WTC11 (cell line): Measurements from ENCODE around the gene EPHA1.

ENCODE experiments used
- CBFB ChIP-seq: sonication (generic); formaldehyde crosslinking; IDR thresholded peaks from 2 replicates; pipeline ENCODE4 v1.8.1; 2022; ENCODE audit warnings: mild to moderate bottlenecking, low read depth, missing genetic modification reagents
- CREB1 ChIP-seq: sonication (generic); formaldehyde crosslinking; IDR thresholded peaks from 2 replicates; pipeline ENCODE4 v1.8.0; 2023; ENCODE audit warnings: mild to moderate bottlenecking, missing genetic modification reagents
- CTCF ChIP-seq: fragments of 200-600 bp; IDR thresholded peaks from 2 replicates; pipeline ENCODE4 v1.8.0; 2022; ENCODE audit warnings: antibody characterized with exemption
- E2F5 ChIP-seq: sonication (generic); formaldehyde crosslinking; IDR thresholded peaks from 2 replicates; pipeline ENCODE4 v1.8.1; 2022; ENCODE audit warnings: mild to moderate bottlenecking, moderate library complexity, missing genetic modification reagents
- HMGA2 ChIP-seq: fragments of 250-450 bp; sonication (Bioruptor Pico); IDR thresholded peaks from 2 replicates; pipeline ENCODE4 v1.4.0; 2021; ENCODE audit warnings: mild to moderate bottlenecking, moderate library complexity
- IRF2 ChIP-seq: sonication (generic); formaldehyde crosslinking; IDR thresholded peaks from 2 replicates; pipeline ENCODE4 v1.8.0; 2022; ENCODE audit warnings: low read depth, missing genetic modification reagents, borderline replicate concordance
- NR3C1 ChIP-seq: sonication (generic); formaldehyde crosslinking; conservative IDR thresholded peaks from 2 replicates; pipeline ENCODE4 v1.8.1; 2023; ENCODE audit warnings: low read depth, mild to moderate bottlenecking, missing genetic modification reagents
- SMAD3 ChIP-seq: sonication (generic); formaldehyde crosslinking; IDR thresholded peaks from 2 replicates; pipeline ENCODE4 v1.8.0; 2022; ENCODE audit warnings: missing genetic modification reagents, mild to moderate bottlenecking, borderline replicate concordance
- TEAD4 ChIP-seq: sonication (generic); formaldehyde crosslinking; IDR thresholded peaks from 2 replicates; pipeline ENCODE4 v1.8.0; 2022; ENCODE audit warnings: mild to moderate bottlenecking, missing genetic modification reagents
- USF1 ChIP-seq: sonication (generic); formaldehyde crosslinking; IDR thresholded peaks from 2 replicates; pipeline ENCODE4 v1.8.0; 2022; ENCODE audit warnings: mild to moderate bottlenecking, missing genetic modification reagents
- ZNF138 ChIP-seq: sonication (generic); formaldehyde crosslinking; conservative IDR thresholded peaks from 2 replicates; pipeline ENCODE4 v1.8.1; 2022; ENCODE audit warnings: mild to moderate bottlenecking, moderate library complexity, missing genetic modification reagents
- ZNF416 ChIP-seq: fragments of 250-450 bp; sonication (Bioruptor Pico); IDR thresholded peaks from 2 replicates; pipeline ENCODE4 v1.9.0; 2021; ENCODE audit warnings: mild to moderate bottlenecking, inconsistent platforms
- TF ChIP-seq, protein P1 (sequence below): sonication (generic); formaldehyde crosslinking; IDR thresholded peaks from 2 replicates; pipeline ENCODE4 v1.8.0; 2023; ENCODE audit warnings: mild to moderate bottlenecking, missing genetic modification reagents
- TF ChIP-seq, protein P2 (sequence below): sonication (generic); formaldehyde crosslinking; IDR thresholded peaks from 2 replicates; pipeline ENCODE4 v1.8.0; 2022; ENCODE audit warnings: mild to moderate bottlenecking, missing genetic modification reagents

DNA sequence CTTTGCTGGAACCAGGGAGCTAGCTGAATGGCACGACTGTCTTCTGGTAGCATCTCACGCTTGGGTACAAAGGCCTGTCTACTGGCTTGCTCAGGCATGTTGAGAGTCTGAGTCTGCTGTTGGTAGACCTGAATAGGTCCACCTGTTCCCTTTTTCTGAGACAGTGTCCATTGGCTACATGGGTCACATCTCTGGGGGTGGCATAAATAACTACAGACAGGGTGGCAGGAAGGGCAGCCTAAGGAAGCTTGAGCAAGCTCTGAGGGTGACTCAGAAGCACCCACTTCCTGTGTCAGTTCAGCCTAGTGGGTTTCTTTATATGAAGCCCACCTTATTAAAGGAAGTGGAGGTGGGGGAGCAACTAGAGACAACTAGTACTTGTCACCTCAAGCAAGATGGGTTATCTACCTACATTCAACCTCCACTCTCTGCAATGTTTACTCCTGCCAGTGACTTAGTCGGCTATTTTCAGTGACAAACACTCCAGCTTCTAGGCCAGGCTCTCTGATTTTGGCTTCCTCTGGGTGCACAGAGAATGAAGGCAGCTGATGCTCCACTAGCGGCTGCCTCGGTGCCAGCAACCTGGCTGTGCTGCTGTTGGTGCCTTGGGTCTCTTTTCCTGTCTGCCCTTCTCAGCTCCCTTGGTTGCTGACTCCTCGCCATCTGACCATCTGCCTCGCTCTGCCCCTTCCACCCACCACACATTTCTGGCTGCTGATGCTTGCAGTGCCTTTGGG is 33.2 kb downstream of the EPHA1 start:
- TF ChIP-seq CREB1 (CRISPR knock-in tag) (no peak), CTCF (no peak), E2F5 (no peak), CBFB (CRISPR knock-in tag) (no peak), HMGA2 (no peak), USF1 (CRISPR knock-in tag) (no peak), NR3C1 (CRISPR knock-in tag) (no peak), IRF2 (CRISPR knock-in tag) (no peak), ZNF138 (CRISPR knock-in tag) (no peak), SMAD3 (CRISPR knock-in tag) (no peak), TEAD4 (CRISPR knock-in tag) (no peak), ZNF416 (CRISPR knock-in tag) (no peak)
- TF ChIP-seq, protein P1, sequence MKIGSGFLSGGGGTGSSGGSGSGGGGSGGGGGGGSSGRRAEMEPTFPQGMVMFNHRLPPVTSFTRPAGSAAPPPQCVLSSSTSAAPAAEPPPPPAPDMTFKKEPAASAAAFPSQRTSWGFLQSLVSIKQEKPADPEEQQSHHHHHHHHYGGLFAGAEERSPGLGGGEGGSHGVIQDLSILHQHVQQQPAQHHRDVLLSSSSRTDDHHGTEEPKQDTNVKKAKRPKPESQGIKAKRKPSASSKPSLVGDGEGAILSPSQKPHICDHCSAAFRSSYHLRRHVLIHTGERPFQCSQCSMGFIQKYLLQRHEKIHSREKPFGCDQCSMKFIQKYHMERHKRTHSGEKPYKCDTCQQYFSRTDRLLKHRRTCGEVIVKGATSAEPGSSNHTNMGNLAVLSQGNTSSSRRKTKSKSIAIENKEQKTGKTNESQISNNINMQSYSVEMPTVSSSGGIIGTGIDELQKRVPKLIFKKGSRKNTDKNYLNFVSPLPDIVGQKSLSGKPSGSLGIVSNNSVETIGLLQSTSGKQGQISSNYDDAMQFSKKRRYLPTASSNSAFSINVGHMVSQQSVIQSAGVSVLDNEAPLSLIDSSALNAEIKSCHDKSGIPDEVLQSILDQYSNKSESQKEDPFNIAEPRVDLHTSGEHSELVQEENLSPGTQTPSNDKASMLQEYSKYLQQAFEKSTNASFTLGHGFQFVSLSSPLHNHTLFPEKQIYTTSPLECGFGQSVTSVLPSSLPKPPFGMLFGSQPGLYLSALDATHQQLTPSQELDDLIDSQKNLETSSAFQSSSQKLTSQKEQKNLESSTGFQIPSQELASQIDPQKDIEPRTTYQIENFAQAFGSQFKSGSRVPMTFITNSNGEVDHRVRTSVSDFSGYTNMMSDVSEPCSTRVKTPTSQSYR, result no peak
- TF ChIP-seq, protein P2, sequence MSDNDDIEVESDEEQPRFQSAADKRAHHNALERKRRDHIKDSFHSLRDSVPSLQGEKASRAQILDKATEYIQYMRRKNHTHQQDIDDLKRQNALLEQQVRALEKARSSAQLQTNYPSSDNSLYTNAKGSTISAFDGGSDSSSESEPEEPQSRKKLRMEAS, result no peak
